Stimulated activated CD4-positive, alpha-beta T cell treated with anti-CD3 and anti-CD28 coated beads, Interleukin-4, amount 100 ng/mL, for 1 hour (primary cell): ENCODE data around the gene PPP2R2C.

Source experiments
- DNase-seq: peaks from one replicate; pipeline ENCODE4 v3.0.0-alpha.2; 2020

Gene PPP2R2C

GRCh38 chr4:6493658-6494304 lies 21.4 kb upstream of the PPP2R2C start:
- DNase-seq = no peak

GRCh38 chr4:6492861-6493657 lies 20.6 kb upstream of the PPP2R2C start:
- DNase-seq = no peak

DNA sequence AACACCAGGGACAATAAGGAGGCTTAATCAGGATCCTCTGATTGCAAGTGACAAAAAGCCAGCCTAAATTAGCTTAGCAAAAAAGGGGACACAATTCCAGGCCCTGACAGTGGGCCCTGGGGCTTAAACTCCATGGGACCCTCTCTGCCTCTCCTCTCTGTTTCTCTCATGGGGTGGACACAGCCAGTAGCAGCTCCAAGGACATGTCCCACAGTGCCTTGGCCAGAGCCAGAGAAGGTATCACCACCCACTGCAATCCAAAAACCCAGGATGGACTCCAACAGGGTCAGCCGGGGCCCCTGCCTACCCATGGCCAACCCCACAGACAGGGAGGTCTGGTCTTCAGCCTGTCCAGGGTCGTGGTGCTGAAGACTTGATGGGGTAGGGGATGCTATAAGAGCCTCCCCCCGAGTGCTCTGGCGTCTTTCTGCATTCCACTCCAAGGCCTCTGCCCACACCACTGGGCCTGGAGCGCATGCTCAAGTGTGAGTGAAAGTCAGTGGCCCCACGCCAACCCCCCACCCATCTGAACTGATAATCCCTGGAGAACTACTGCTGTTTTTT lies 19.7 kb upstream of the PPP2R2C start:
- no peak for DNase-seq

DNA sequence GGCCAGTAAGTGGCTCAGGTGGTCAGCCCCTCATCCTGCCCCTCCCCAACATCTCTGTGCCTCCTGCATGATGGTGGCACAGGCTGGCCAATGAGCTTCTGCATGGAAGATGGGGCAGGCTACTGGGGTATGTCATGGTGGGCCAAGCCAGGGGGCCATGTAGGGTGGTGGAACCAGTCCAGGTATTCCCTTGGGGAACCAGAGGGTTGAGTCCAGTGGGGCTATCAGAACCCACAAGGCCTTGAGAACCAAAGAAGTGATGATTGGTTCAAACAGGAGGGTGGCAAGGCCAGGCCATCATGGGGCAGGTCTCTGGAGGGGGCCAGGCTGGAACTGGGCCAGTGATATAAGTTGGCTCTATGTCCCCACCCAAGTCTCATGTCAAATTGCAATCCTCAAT lies 18.8 kb upstream of the PPP2R2C start:
- DNase-seq = no peak

GRCh38 chr4:6489927-6490326 lies 17.5 kb upstream of the PPP2R2C start:
- no peak for DNase-seq

GRCh38 chr4:6487466-6487865 lies 15.1 kb upstream of the PPP2R2C start:
- no peak for DNase-seq

- DNase-seq = no peak
Observed at GRCh38 chr4:6480534-6481088, 8.2 kb upstream of the PPP2R2C start.

- no peak for DNase-seq
Observed at GRCh38 chr4:6478546-6479220, 6.3 kb upstream of the PPP2R2C start.

DNA sequence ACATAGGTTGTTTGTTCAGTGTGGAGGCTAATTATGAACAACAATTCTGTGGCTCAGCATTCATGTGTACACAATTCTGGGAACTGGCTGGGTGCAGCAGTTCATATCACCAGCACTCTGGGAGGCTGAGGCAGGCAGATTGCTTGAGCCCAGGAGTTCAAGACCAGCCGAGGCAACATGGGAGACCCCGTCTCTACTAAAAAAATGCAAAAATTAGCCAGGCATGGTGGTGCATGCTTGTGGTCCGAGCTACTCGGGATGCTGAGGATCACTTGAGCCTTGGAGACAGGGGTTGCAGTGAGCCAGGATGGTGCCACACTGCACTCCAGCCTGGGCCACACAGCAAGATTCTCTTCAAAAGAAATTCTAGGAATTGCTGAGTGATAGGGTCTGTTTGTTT lies 4.5 kb upstream of the PPP2R2C start:
- no peak for DNase-seq

GRCh38 chr4:6475492-6476020 lies 3.1 kb upstream of the PPP2R2C start:
- DNase-seq = no peak

- no peak for DNase-seq
Observed at GRCh38 chr4:6474705-6475457, 2.5 kb upstream of the PPP2R2C start.

DNA sequence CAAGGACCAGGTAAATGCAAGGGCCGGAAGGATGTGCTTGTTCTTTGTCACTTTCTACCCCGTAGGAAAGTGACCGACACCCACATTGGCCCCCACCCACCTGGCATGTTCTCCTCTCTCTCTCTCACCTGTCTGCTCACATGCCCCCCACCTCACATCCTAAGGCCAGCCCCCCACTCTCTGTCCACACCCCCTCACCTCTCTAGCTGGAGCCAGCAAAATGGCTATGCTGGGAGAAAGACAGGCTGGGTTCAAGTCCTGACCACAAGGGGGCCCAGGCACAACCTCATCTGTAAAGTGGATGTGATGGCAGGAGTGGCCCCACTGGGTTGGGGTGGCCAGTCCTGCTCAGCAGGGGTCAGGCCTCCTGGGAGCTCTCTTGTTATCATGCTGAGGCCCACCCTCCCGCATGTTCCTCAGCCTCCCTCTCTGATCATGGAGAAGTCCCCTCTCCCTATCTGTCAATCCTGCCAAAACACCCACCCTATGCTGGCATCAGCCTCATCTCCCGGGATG lies 1.7 kb upstream of the PPP2R2C start:
- DNase-seq = no peak

DNA sequence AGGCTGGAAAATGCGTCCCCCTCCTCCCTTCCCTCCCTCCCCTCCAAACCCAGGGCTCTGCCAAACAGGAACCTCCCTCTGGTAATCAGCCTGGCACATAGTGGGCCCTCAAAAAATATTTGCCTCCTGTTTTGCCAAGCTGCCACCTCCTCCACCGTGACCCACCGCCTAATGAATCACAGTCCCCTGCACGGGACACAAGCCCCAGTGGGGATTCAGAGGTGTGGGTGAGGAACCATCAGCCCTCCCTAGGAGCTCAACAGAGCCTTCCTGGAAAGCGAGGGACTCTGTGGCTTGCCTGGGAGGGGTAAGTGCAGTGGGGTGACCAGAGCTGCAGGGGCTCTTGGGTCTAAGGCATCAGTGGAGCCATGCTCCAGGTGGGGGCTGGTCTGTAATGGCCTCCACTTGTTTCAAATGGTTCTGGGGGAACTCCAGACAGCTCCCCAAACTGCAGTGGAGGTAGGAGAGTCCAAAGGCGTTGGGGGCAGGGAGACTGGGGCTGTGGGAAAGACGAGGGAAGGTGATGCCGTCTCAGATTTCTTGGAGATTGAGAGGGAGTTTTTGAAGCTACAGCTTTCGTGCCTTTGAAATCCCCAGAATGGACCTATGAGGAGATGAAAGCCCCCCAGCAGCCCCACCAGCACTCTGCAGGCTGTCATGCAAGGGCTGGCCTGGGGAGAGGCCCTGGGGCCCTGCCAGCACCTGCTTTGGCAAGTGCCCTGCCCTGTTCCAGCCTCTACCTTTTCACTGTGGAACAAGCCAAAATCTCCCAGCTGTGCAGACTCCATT lies 1.0 kb upstream of the PPP2R2C start:
- no peak for DNase-seq

DNA sequence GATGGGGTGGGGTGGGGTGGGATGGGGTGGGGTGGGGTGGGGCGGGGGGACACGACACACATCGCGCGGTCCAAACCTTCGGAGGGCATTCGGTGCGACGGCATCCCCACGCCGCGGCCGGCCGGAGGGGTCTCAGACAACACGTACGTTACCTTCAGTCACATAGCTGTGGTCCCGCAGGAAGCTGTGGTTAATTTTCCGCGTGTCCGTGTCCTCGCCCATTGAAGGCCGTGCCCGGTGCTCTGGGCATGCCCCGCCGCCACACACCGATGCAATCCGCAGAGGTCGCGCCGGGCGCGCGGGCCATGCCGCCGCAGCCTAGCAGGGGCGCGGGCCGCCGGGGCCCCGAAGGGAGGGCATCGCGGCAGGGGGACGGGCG lies 417 bp downstream of the PPP2R2C start:
- DNase-seq = no peak

DNA sequence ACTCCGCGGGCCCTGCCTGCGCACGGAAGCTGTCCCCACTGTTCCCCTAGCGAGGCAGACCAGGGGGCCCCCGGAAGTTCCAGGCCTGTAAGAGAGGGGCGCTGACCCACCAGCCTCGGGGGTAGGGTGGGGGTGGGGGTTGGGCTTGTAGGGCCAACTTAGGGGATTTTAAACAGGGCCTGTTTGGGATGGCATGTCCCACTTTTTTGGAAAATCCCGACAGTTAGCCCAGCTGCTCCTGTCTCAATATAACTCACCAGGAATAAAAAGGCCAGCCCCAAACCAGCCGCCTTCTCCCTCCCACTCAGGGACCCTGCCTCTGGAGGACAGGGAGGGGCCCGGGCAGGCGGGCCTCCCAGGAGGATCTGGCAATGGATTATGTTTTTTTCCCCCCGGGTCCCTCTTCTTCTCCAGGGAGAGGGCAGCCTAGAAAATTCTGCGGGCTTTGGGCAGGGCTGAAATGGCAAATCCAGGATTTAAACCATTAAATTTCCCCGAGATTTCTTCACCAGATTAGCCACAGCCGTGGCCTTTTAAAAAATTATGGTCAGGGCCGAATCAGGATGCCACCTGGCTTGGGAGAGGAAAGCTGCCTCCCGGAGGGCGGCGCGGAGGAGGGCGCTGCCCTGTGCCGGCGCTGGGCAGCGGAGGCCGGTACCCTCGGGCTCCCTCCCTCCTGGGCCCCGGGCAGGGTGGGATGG lies 957 bp downstream of the PPP2R2C start:
- DNase-seq = no peak

DNA sequence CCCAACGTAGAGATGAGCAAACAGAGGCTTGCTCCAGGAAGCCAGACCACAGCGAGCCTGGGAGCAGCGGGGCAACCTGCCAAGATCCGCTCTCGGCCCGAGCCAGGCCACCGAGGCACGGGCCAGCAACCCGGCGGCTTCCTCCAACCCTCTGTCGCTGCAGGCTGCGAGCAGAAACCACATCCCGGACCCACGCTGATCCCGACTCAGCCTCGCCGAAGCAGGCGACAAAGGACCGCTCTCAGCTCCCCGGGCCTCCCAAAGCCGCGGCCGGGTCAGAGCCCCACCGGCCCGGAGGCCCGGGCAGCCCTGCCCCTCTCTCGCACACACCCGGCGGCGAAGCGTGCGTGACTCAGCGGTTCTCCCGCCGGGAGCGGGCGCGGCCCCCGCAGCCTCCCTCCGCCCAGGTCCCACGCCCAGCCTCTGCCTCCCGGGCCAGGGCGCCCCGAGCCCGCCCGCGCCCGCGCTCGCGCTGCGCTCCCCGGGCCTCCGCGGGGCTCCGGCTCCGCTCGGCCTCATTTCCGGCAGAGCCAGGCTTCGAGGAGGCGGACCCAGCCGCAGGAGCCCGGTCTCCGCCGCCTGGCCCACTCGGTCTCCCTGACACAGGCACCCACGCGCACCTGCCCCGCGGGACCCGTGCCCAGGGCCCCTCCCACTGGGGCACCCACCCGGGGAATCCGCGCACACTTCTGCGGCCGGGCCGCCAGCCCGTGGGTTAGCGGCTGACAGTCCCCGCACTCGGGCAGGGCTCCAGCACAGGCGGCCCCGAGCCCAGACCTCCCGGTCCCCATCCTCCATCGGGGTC lies 1.7 kb downstream of the PPP2R2C start:
- no peak for DNase-seq

DNA sequence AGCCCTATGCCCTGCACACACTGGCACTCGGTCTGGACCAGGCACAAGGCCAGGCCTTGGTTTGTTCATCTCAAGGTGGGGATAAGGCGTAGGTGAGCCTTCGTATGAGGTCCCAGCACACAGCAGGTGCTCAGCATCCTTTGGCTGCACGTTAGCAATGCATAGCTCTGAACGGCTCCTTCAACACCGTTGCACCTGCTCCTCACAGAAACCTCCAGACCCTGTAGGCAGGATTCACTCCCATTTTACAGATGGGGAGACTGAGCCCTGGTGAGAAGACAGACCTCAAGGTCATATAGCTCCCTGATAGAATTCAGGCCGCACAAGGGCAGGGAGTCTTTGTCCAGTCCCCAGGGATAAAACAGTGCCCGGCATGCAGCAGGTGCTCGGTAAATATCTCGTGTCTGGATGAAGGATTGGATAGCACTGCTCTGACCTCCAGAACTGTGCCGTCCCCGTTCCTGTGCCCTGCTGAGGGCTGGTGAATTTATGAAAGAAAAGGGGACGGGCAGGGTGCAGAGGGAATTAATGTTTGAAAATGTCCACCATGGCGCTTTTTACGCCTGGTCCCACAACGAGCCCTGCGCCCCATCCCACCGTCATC lies 2.4 kb downstream of the PPP2R2C start:
- DNase-seq = no peak

GRCh38 chr4:6469144-6469543 lies 3.3 kb downstream of the PPP2R2C start:
- no peak for DNase-seq

DNA sequence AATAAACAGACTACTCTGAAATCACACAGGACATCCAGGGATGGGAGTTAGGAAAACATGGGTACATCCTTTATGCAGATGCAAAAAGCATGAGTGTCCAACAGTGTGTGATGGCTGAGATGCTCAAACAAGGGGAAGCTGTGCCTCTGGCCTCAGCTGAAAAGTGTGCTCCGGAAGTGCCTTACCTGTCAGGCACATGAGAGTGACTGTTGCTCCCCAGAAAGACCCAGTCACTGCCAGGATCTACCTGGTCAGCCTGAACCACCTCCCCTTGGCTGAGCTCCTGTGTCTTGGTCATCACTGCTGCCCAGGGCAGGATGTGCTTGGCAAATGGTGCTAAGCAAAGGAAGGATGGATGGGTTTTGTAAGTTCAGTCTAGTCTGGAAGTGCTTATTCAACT lies 4.0 kb downstream of the PPP2R2C start:
- no peak for DNase-seq
